HepG2 (cell line): ENCODE measurements around the gene LRRC74B. TPM values are rescaled to one million over a fixed set of nuclear protein-coding genes. Genes with fewer than 3 reads are reported as not detected.

Source experiments
- ATAC-seq: fragments of 200-7000 bp; cut with Tn5 transposase; 3 replicates; pipeline ENCODE4 v1.9.1; 2020; ENCODE audit warnings: mild to moderate bottlenecking, moderate library complexity
- BruUV-seq: library from RNA; stranded (reverse); fragments of 400-500 nt; replicated peaks from 2 replicates; lab custom pipeline; 2021; lab: Mats Ljungman, UMichigan
- CTCF ChIA-PET: fragments of 300-600 bp; formaldehyde crosslinking; extraction: SDS; loops from one replicate; lab custom pipeline; 2021; ENCODE audit warnings: low total read pairs, inconsistent platforms, low intra/inter-chr PET ratio; lab: Yijun Ruan, JAX
- POLR2A ChIA-PET: fragments of 350-600 bp; sonication (Branson Sonifier 250); formaldehyde crosslinking; loops from one replicate; lab custom pipeline; 2020; ENCODE audit warnings: antibody characterized with exemption, inconsistent platforms; lab: Yijun Ruan, JAX
- DNase-seq: peaks from one replicate; pipeline ENCODE4 v3.0.0-alpha.2; 2015; ENCODE audit warnings: low spot score
- FAIRE-seq: peaks from 3 replicates; lab custom pipeline; 2011; peaks lifted over from hg19 to GRCh38; lab: Jason Lieb, UNC
- H2AFZ ChIP-seq: one replicate; pipeline ENCODE4 v1.6.1; 2011; ENCODE audit warnings: low read length, inconsistent platforms
- H3K27ac ChIP-seq: fragments of 300-600 bp; 3 replicates; pipeline ENCODE4 v1.8.0; 2011; ENCODE audit warnings: mixed run types, mild to moderate bottlenecking, mixed read lengths, low read length, inconsistent platforms; ENCODE audit not compliant: insufficient read depth; ENCODE audit errors: extremely low read length
- H3K27me3 ChIP-seq, 2 experiments: fragments of 200-600 bp in 1 of 2; 2 replicates in 1 of 2; 3 replicates in 1 of 2; pipeline versions ENCODE4 v1.6.0 to v1.8.0; 2011; ENCODE audit warnings: low read length in 2 of 2, mild to moderate bottlenecking in 2 of 2, moderate library complexity in 2 of 2, inconsistent platforms in 1 of 2; ENCODE audit not compliant: insufficient read depth in 2 of 2, control insufficient read depth in 1 of 2
- H3K36me3 ChIP-seq, 2 experiments: fragments of 200-600 bp in 1 of 2; replicated peaks in 1 of 2; 2 replicates in 1 of 2; 3 replicates in 1 of 2; pipeline versions ENCODE4 v1.5.1 to v1.8.0; 2011; ENCODE audit warnings: low read length in 2 of 2, inconsistent platforms in 1 of 2; ENCODE audit not compliant: insufficient read depth in 2 of 2, control insufficient read depth in 1 of 2
- H3K4me1 ChIP-seq: 2 replicates; pipeline ENCODE4 v1.5.1; 2012; ENCODE audit warnings: low read length, inconsistent platforms; ENCODE audit not compliant: insufficient read depth
- H3K4me2 ChIP-seq: 2 replicates; pipeline ENCODE4 v1.6.0; 2011; ENCODE audit warnings: low read depth, low read length, inconsistent platforms
- H3K4me3 ChIP-seq, 3 experiments: fragments of 200-600 bp in 1 of 3; sonication (generic), shearing (Covaris generic) in 1 of 3; replicated peaks in 1 of 3; 2 replicates each; pipeline ENCODE4 v1.5.1; 2011 to 2016; ENCODE audit warnings: low read length in 3 of 3, inconsistent platforms in 2 of 3, low read depth in 2 of 3, mild to moderate bottlenecking in 2 of 3, control low read depth in 1 of 3, mixed read lengths in 1 of 3; ENCODE audit not compliant: insufficient read depth in 1 of 3
- H3K79me2 ChIP-seq: one replicate; pipeline ENCODE4 v1.6.1; 2011; ENCODE audit warnings: low read length, inconsistent platforms; ENCODE audit not compliant: insufficient read depth
- H3K9ac ChIP-seq: 2 replicates; pipeline ENCODE4 v1.6.0; 2011; ENCODE audit warnings: mild to moderate bottlenecking, low read depth, low read length, inconsistent platforms; ENCODE audit not compliant: insufficient read depth
- H3K9me3 ChIP-seq: 2 replicates; pipeline ENCODE4 v1.5.1; 2012; ENCODE audit warnings: mild to moderate bottlenecking, low read length
- H4K20me1 ChIP-seq: 2 replicates; pipeline ENCODE4 v1.6.0; 2011; ENCODE audit warnings: inconsistent platforms, mild to moderate bottlenecking, low read length, moderate library complexity; ENCODE audit not compliant: insufficient read depth
- KAT2B ChIP-seq: fragments of 150-350 bp; IDR thresholded peaks from 2 replicates; pipeline ENCODE4 v1.6.1; 2014; ENCODE audit warnings: low read depth, low read length, borderline replicate concordance
- PCBP1 ChIP-seq: fragments of 200-400 bp; formaldehyde crosslinking; IDR thresholded peaks from 2 replicates; pipeline ENCODE4 v1.6.1; 2017; ENCODE audit warnings: mild to moderate bottlenecking, low read depth, low read length, borderline replicate concordance
- RORA ChIP-seq: sonication (generic); formaldehyde crosslinking; IDR thresholded peaks from 2 replicates; pipeline ENCODE4 v1.5.0; 2020; ENCODE audit warnings: mild to moderate bottlenecking, missing genetic modification reagents, moderate library complexity
- ZNF549 ChIP-seq: sonication (generic); formaldehyde crosslinking; IDR thresholded peaks from 2 replicates; pipeline ENCODE4 v1.5.0; 2020; ENCODE audit warnings: missing genetic modification reagents
- ZNF678 ChIP-seq: sonication (generic); formaldehyde crosslinking; IDR thresholded peaks from 2 replicates; pipeline ENCODE4 v1.4.0; 2020; ENCODE audit warnings: mild to moderate bottlenecking, missing genetic modification reagents
- WGBS: methylation state at CpG from one replicate; pipeline ENCODE4 v1.1.6; 2017; ENCODE audit warnings: low lambda C conversion rate; 5-methylcytosine and 5-hydroxymethylcytosine counted together
- in situ Hi-C: cut with HindIII; loops from 2 replicates; pipeline ENCODE4 v1.10.0; 2017; ENCODE audit warnings: low pct_unique_long_range_greater_than_20kb; ENCODE audit not compliant: extremely low pct_ligation_motif_present
- intact Hi-C: fragments of 100-400 bp; cut with micrococcal nuclease; formaldehyde crosslinking; loops from one replicate; pipeline ENCODE4 v1.10.0; 2022; ENCODE audit not compliant: unreplicated experiment
- polyA plus RNA-seq, 8 experiments: library from polyadenylated mRNA; depleted of rRNA in 3 of 8; stranded (reverse) in 7 of 8; unstranded in 1 of 8; fragments of >200 nt; fragmentation: Illumina TruSeq in 4 of 8; extraction: Trizol in 4 of 8; gene quantifications; 2 replicates each; pipeline versions ENCODE4 v1.2.1 to v1.2.3, GENCODE V29; 2011 to 2016; ENCODE audit warnings: low read depth in 4 of 8, missing spikeins in 1 of 8, mixed read lengths in 1 of 8; ENCODE audit not compliant: insufficient read depth in 1 of 8
- total RNA-seq, 5 experiments: library from RNA; depleted of rRNA; stranded (reverse); fragments of >200 nt; fragmentation: Illumina TruSeq; extraction: Trizol; gene quantifications; 2 replicates each; pipeline ENCODE4 v1.2.3, GENCODE V29; 2016; ENCODE audit warnings: low read depth in 1 of 5
- TF ChIP-seq, protein P1 (sequence below): sonication (generic); formaldehyde crosslinking; IDR thresholded peaks from 2 replicates; pipeline ENCODE4 v1.5.0; 2020; ENCODE audit warnings: missing genetic modification reagents, mild to moderate bottlenecking, borderline replicate concordance
- TF ChIP-seq, protein P2 (sequence below): sonication (generic); formaldehyde crosslinking; IDR thresholded peaks from 2 replicates; pipeline ENCODE4 v1.5.0; 2020; ENCODE audit warnings: missing genetic modification reagents
- TF ChIP-seq, protein P3 (sequence below): sonication (generic); formaldehyde crosslinking; IDR thresholded peaks from 2 replicates; pipeline ENCODE4 v1.5.0; 2020; ENCODE audit warnings: missing genetic modification reagents

Gene LRRC74B
- total and polyA plus RNA-seq, 2 of the 13 experiments (the other 11 are each of a cell fraction or from before 2014, with no cell fraction given): not detected

DNA sequence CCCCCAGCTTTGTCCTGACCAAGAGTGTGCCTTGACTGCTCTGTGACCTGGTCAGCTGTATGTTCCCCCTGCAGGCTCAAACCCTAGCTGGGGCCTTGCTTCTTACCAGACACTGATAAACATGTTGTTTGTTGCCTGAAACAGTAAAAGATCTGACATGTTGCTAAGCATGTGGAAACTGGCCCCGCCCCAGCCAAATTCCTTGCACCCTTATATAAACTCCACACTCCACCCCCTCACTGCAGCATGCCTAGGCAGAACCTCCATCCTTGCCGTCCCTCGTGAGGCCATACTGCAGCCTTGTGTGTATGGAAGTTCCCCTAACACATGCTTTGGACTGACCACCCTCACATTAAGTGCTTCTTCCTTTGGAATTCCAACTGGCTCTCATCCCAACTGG is 27.3 kb downstream of the LRRC74B start:
- Histone ChIP-seq H3K36me3 (no peaks in the 10 kb centered on the region), H3K4me3 (no peak overlapping the region), H3K9ac (no peak overlapping the region), H3K27ac (no peak overlapping the region), H3K4me2 (no peak overlapping the region), H3K9me3 (no peaks in the 10 kb centered on the region), H2AFZ (no peak overlapping the region), H3K4me1 (peaks cover 9% of the 10 kb centered on the region), H3K79me2 (no peaks in the 10 kb centered on the region), H3K27me3 (peaks cover 3 to 29% of the 10 kb centered on the region in 2 experiments; a peak in 4 of 5 replicates), H4K20me1 (no peaks in the 10 kb centered on the region)
- 19% methylated on average over 3 of the region's 3 CpGs for WGBS
- BruUV-seq: no TSS peak
- ChIA-PET CTCF (no interaction called here), POLR2A (no interaction called here)
- intact Hi-C loops: no loop called here
- FAIRE-seq (no peak), DNase-seq (no peak), ATAC-seq (no peak)
- TF ChIP-seq ZNF549 (CRISPR knock-in tag) (no peak), RORA (CRISPR knock-in tag) (no peak), ZNF678 (no peak), PCBP1 (no peak), KAT2B (no peak)
- TF ChIP-seq, protein P1, sequence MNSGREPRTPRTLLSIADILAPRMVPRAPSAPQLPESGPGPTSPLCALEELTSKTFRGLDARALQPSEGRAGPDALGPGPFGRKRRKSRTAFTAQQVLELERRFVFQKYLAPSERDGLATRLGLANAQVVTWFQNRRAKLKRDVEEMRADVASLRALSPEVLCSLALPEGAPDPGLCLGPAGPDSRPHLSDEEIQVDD: no peak
- TF ChIP-seq, protein P2, sequence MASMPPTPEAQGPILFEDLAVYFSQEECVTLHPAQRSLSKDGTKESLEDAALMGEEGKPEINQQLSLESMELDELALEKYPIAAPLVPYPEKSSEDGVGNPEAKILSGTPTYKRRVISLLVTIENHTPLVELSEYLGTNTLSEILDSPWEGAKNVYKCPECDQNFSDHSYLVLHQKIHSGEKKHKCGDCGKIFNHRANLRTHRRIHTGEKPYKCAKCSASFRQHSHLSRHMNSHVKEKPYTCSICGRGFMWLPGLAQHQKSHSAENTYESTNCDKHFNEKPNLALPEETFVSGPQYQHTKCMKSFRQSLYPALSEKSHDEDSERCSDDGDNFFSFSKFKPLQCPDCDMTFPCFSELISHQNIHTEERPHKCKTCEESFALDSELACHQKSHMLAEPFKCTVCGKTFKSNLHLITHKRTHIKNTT: no peak
- TF ChIP-seq, protein P3, sequence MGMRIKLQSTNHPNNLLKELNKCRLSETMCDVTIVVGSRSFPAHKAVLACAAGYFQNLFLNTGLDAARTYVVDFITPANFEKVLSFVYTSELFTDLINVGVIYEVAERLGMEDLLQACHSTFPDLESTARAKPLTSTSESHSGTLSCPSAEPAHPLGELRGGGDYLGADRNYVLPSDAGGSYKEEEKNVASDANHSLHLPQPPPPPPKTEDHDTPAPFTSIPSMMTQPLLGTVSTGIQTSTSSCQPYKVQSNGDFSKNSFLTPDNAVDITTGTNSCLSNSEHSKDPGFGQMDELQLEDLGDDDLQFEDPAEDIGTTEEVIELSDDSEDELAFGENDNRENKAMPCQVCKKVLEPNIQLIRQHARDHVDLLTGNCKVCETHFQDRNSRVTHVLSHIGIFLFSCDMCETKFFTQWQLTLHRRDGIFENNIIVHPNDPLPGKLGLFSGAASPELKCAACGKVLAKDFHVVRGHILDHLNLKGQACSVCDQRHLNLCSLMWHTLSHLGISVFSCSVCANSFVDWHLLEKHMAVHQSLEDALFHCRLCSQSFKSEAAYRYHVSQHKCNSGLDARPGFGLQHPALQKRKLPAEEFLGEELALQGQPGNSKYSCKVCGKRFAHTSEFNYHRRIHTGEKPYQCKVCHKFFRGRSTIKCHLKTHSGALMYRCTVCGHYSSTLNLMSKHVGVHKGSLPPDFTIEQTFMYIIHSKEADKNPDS (CRISPR knock-in tag): no peak
- in situ Hi-C loops: no loop called here
